HG03097 (cell line): ENCODE results near the gene RSPO1.
"Not testable (repeated sequence)": the region's sequence is repeated elsewhere in the genome, so short reads cannot be mapped to it uniquely, and the experiment has no call there.

ENCODE experiments used
- ATAC-seq: cut with Tn5 transposase; IDR thresholded peaks from one replicate; pipeline ENCODE4 v1.9.1; 2021; ENCODE audit not compliant: unreplicated experiment, low FRiP score

Gene RSPO1, protein sequence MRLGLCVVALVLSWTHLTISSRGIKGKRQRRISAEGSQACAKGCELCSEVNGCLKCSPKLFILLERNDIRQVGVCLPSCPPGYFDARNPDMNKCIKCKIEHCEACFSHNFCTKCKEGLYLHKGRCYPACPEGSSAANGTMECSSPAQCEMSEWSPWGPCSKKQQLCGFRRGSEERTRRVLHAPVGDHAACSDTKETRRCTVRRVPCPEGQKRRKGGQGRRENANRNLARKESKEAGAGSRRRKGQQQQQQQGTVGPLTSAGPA

DNA sequence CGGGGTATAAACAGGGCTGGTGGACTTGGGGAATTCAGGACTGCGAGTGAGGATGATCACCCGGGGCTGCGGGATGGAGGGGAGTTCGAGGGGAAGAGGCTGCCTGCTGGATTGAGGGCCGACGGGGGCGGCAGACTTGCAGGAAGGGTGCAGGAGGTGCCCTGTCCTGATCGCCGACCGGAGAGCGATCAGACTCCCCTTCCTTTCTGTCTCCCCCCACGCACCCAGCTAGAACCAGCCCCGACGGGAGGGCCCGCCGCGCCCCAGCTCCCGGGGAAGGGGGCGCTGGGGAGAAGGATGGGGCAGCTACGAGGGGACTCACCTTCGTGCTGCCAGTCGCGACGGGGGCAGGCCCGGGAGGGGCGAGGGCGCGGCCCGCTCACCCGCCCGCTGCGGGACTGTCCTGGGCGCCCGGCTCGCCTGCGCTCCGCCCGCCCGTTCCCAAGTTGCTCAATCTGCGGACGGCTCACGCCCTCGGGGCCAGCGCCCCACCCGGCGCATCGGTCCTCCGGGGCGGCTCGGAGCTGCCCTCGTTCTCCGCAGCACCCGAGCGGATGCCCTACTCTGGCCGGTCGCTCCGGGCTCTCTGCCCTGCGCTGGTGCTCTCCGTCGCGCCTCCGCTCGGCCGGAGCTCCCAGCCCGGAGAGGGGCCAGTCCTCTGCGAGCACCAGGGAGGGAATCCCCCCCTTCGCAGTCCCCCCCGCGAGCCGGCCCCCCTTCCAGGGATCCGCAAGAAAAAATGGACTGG lies at the start of gene RSPO1:
Gene RSPO1, minus strand, starts transcription at position 649 of the 748 bp plus-strand sequence. CDS start 5,231 bp downstream, outside the sequence.
- ATAC-seq = no peak

DNA sequence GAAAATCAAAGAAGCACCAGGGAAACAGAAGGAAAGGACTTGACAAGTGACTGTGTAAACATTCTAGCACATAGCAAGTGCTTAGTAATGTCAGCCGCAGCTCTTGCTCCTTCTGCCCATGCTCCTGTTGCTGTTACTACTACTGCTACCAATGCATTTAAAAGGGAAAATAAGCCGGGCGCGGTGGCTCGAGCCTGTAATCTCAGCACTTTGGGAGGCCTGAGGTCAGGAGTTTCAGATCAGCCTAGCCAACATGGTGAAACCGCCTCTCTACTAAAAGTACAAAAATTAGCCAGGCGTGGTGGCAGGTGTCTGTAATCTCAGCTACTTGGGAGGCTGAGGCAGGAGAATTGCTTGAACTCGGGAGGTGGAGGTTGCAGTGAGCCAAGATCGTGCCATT lies 49.5 kb upstream of the RSPO1 start:
- ATAC-seq = not testable (repeated sequence)

DNA sequence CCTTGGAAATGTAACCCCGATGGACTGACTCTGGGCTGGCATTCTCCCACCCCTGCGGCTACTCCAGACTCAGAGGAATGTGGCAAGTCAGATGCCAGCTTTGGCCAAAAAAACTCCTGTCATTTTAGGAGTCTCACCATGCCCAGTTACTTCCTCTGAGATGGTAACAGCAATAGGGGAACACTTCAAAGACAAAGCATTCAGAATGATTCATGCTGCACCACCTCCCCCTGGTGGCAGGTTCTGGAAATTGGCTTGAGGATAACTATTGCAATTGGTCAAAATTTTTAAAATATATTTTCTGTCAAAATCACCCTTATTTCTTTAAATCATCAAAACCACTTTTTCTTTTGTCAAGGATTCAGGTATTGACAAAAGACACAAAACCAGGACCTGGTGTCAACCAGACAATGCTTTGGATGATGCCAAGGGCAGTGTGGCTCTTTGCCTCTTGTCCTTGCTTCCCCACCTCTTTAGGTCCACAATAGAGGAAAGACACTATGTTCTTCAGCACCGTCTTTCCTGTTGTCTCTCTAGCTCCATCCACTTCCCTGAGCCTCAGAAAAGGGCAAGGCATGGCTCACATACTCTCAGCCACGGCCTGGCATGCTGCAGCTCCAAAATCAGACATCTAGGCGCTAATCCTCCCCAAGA lies 47.8 kb upstream of the RSPO1 start:
- no peak for ATAC-seq

DNA sequence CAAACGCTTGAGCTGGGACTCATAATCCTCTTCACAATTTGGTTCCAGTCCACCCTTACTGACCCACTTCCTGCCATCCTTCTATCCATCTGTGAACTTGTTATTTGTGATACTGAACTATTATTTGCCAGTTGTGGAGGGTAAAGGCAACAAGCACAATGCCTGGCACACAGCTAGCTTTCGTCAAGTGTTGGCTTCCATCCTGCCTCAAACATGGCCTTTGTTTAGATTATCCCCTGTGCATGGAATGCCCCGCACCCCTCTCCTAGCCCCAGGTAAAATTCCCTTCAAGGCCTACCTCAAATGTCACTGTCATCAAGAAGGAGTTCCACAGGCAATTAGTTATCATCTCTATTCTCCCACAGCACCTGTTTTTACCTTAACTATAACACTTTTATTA lies 46.2 kb upstream of the RSPO1 start:
- ATAC-seq = no peak

DNA sequence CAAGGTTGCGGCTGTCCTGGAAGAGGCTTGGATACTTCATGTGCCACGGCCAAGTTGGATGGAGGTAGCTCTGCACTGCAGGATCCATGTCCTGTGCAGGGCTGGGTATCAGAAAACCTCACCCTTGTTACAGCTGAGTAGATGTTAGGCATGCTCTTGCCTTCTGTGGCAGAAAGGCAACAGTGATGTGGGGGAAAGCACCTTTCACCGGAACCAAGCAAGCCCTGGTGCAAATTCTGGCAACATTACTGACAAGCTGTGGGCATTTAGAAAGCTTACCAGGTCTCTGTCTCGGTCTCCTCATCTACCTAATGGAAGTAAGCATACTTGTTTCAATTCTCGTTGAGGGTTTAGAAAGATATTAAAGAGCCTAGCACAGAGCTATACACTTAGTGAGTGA lies 43.1 kb upstream of the RSPO1 start:
- ATAC-seq = no peak

DNA sequence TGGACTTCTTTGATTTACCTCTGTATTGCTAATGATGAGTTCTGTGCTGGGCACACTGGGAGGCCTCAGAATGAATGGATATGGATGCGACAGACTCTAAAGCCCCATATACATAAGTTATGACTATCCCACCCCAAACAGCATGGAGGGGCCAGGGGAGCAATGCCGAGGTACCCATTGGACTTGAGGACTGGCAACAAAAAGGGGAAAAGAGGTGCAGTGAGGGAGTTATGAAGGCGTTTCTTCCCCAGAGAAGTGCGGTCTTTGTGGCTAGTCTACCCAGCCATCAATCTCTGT lies 42.4 kb upstream of the RSPO1 start:
- no peak for ATAC-seq

DNA sequence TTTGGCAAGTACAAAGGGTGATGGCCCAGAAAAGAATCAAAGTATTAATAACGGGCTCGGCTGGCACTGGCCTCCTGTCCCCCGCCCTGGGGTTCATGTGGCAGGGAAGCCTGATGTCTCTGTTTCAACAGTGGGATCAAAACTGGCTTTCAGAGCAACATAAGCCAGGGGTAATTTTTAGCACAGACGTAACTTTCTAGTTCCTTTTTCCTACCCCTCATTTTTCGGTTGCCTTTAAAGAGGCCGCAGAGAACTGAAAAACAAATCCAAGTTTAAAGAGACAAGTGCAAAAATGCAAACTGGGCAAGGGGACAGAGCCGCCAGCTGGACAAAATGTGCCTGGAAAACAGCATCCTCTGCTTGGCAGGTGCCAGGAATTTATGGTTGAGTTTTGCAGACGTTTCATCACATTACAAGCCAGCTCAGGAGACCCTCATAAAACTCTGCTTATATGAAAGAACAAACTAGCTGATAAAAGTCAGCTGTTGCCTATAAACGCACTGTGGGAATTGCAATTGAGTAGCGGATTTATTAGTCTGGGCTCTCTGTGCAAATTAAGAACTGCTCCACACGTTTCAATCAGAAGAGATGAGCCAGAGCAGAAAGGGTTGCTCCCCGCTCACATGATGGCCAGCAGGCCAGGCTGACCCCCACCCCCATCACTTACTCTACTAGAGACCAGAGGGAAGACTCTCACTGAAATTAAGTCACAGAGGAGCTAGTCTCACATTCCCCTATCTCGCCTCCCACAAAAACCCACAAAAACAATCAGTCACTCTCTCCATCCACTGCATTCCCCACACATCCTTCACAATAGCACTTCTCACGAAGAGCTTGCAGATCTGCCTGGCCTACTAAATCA lies 41.8 kb upstream of the RSPO1 start:
- no peak for ATAC-seq

DNA sequence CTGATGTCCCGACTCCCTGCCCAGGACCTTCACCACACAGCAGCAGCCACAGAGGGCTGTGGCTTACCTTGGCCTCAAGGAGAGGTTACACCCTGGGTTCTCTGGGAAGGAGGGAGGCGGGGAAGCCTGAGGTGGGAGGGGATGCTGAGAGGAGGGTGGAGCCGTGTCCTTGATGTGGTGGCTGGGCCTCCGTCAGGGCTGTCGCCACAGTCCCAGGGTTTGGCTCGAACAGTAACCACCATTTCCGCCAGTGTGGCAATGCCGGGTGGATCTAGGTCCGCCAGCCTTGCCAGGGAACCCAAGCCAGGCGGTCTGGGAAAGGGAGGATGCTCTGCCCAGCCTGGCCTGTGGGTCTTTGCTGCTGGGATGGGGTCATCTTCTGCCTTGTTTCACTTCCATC lies 39.2 kb upstream of the RSPO1 start:
- no peak for ATAC-seq

DNA sequence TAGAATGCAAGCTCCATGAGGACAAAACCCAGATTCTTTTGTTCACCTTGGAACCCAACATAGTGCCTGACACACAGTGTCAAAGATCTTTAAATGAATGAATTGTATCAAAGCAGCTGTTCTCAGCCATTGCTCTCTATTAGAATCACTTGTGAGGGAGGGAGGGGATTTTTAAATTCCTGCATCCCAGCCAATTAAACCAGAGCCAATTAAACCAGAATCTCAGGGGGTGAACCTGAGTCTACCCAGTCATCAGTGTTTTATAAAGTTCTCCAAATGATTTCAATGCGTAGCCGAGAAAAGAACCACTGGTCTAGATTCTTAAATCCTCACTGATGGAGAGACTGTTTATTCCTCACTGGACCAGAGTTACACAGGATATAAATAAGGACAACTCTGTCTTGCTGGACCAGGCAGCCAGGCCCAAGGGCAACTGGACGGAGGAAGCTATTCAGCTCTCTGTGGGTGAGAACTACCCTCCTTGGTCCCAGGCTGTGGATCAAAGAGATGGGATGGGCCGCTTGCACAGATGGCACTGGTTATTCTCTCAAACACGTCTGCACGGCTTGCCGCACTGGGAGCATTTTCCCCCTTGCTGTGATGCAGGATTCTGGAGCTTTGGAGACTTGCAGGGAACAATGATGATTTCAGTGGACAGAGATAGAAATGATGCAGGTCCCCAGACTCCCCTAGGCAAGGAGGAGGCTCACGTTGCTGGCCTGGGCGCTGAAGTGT lies 37.6 kb upstream of the RSPO1 start:
- no peak for ATAC-seq

DNA sequence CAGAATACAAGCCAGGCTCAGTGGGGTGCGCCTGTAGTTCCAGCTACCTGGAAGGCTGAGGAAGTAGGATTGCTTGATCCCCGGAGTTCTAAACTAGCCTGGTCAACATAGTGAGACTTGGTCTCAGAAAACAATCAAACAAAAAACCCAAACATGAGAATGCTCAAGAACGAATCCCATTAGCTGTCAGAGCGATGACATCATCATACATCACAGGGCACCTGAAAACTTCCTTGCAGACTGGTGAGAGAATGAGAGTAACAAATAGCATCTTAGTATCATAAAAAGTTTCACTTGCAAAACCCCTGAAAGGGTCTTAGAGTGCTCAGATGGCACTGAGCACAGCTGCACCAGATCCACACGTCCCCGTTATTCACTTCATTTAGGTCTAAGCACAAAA lies 36.6 kb upstream of the RSPO1 start:
- ATAC-seq = no peak

DNA sequence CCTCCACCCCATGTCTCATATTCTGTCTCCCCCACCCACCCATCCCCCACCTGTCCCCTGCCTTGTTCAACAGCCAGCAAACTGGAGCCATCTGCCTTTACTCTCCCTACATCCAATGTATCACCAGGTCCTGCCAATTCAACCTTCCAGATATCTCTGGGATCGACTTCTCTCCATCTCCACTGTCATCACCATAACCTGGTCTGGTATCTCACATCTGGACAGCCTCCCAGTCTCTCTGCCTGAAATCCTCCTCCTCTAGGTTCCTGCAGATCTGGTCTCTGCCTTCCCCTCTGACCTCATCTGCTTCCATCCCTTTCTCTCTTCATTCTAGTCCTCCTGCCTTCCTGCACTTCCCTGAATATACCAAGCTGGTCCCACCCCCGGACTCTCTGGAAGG lies 35.4 kb upstream of the RSPO1 start:
- ATAC-seq = no peak

DNA sequence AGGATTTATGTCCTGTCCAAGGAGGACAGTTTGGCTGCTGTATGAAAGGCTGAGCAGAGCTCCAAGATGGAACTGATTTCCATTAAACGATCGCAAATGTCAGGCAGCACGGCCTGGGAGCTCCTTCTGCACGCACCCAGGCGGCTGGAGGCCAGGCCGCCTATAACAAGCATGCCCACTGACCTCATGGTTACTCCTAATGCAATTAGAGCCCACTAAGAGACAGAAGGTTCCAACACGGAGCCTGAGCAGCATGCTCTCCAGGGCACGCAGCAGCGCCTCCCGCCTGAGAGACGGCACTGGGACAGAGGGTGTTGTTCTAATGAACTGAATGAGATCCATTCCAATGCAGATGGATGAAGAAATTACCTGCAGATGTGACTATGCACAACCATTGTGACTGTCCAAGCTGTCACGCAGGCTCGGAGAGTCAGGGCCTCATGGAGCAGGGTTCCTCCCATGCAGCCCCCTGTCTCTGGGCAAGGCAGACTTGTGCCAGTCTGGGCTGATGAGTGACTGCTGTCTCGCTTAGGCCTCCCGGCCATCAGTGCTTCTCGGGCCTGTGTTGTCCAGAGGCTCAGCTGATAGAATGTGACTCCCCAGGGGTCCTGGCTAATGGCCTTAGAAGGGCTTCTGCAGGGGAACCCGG lies 32.5 kb upstream of the RSPO1 start:
- ATAC-seq = no peak

DNA sequence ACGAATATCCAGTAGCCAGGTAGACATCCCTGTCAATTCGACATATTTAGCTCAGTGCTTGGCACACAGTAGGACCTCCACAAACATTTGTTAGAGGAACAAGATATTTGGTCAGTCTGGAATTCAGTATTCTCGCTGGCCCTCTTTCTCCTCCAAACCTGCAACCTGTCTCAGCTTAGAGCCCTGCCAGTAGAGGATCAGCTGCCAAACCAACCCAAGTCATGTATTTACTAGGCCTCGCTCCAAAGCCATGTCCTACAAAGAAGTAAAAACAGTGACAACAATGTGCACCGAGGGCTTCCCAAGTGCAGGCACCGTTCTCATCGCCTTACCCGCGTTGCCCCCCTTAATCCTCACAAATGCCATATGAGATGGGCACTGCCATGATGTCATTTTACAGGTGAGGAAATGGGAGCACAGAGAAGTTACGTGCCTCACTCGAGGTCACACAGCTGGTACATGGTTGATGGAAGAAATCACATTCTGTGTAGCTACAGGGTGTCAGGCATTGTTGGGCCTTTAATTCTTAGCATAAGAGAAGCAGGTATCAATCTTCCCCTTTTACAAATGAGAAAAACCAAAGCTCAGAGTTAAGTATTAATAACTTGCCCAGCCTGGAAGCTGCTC lies 31.7 kb upstream of the RSPO1 start:
- ATAC-seq = no peak

DNA sequence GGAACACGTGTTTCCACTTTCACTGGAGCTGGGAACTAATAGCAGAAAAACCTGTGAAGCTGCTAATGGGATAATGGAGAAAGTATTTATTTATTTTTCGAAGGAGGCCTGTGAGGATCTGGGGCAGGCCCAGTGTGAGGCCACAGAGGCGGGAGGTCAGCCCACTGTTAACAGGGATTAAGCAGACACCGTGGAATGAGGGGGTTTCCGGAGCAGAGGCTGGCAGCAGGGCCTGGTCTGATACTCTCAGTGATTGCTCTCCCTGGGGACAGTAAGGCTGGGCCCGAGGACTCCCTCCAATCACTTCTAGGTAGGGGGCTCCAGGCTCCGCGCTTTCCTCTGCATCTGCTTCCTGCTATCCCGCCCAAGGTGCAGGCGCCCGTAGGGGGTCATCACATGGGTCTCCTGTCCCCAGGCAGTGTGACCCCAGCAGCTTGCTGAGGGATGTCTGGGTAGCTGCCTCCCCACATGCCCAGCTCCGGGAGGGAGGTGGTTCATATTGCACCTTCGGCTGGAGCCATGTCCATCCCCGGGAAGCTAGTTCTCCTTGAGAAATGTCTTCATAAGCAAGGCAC lies 28.8 kb upstream of the RSPO1 start:
- ATAC-seq = no peak

DNA sequence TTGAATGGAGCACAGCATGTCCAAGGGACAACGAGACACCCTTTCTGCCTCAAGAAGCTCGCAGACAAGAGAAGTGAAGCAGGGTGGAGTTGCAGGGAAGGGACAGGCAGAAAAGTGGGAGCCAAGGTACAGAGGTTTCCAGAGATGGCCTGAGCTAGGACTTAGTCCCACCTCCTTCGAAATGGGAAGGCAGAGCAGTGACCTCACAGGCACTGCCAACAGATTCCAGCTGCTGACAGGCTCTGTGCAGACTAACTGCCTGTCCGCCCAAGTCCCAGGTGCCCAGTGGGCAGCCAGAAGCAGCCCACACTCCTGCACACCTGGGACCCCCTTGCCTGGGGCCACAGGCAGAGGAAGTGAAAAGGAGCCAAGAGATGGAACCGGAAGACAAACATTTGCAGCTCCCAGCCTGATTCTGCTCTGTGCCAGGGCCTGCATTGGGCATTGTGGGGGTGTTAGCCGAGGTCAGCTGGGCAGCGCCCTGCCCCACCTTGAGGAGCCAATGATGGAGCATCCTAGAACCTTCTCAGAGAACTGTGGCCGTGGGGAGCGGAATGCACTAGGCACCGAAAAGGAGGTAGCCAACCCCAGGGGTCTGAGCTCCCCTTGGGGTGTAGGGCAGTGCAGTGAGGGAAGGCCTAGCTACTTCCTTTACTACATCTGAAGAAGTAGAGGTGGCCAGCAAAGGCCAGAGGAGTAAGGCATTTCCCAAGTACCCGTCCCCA lies 27.5 kb upstream of the RSPO1 start:
- no peak for ATAC-seq

DNA sequence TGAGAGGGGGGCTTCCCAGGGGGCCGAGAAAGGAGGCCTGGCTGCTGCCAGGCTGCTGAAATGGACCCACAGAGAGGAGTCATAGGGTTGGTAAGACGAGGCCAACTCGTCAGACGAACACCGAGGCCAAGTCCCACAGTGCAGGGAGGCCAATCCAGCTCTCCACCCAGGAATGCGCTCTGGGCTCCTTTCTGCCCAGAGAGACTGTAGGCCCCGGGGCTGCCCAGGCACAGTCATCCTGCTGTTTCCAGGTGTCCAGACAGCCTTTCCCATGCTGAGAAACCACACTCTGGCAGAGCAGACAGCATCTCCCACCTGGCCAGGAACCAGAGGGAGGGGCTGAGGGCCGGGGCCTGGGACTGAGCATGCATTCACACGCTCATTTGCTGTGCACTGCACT lies 26.7 kb upstream of the RSPO1 start:
- no peak for ATAC-seq

DNA sequence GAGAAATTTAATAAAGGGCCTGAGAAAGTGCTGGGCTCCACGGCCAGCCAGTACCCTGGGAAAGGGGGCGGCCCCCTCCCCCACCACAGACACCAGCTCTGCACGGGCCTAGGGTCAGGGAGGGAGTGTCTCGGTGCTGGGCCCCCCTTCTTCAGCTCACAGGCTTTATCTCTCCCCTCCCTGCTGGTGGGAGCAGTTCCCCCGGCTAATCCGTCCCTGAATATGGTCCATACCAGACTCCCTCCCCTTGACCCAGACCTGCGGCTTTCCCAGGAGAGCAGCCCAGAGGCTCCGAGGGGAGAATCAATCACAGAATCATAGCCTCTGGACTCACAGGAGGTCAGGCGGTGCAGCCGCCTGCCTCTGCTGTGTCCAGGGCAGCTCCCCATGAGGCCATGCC lies 26.0 kb upstream of the RSPO1 start:
- ATAC-seq = no peak

DNA sequence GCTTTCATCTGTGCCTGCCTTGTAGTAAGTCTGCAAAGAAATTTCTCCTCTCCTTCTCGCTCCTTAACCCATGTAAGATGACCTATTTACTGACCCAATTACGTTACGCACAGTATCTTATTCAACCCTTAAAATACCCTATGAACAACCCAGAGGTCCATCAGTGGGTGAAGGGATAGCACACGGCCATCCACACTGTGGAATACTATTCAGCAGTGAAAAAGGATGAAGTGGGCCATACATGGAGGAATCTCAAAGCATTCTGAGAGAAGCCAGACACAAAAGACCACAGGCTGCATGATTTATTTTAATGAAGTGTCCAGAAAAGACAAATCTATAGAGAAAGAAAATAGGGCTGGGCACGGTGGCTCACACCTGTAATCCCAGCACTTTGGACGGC lies 23.8 kb upstream of the RSPO1 start:
- ATAC-seq = no peak
